HG03108 (cell line): ENCODE data around the gene FBXW7.

ENCODE experiments used
- ATAC-seq: cut with Tn5 transposase; IDR thresholded peaks from one replicate; pipeline ENCODE4 v1.9.1; 2021; ENCODE audit warnings: moderate library complexity; ENCODE audit not compliant: unreplicated experiment

Gene FBXW7

GRCh38 chr4:152478461-152479237 lies 57.2 kb downstream of the FBXW7 start:
- ATAC-seq: no peak

DNA sequence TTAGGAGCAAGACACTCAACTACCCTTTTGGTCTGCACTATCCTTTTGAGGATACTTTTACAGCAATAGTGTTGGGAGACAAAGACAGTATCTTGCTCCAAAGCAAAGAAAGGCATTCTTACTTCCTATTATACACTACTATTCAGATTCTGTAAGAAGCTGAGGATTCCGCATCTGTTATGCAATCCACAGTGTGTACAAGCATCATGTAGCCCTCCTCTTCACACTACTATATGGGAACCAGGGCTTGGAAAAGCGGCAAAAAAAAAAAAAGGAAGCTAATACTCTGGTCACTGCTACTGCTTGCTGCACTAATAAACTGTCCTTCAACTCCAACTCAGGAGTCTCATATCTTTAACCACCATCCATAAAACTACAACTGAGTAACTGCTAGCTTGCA lies 59.1 kb downstream of the FBXW7 start:
- no peak for ATAC-seq

- no peak for ATAC-seq
Measured at GRCh38 chr4:152471251-152471792, 64.6 kb downstream of the FBXW7 start.

GRCh38 chr4:152468408-152468807 lies 67.5 kb downstream of the FBXW7 start:
- no peak for ATAC-seq

GRCh38 chr4:152467101-152467500 lies 68.8 kb downstream of the FBXW7 start:
- no peak for ATAC-seq

DNA sequence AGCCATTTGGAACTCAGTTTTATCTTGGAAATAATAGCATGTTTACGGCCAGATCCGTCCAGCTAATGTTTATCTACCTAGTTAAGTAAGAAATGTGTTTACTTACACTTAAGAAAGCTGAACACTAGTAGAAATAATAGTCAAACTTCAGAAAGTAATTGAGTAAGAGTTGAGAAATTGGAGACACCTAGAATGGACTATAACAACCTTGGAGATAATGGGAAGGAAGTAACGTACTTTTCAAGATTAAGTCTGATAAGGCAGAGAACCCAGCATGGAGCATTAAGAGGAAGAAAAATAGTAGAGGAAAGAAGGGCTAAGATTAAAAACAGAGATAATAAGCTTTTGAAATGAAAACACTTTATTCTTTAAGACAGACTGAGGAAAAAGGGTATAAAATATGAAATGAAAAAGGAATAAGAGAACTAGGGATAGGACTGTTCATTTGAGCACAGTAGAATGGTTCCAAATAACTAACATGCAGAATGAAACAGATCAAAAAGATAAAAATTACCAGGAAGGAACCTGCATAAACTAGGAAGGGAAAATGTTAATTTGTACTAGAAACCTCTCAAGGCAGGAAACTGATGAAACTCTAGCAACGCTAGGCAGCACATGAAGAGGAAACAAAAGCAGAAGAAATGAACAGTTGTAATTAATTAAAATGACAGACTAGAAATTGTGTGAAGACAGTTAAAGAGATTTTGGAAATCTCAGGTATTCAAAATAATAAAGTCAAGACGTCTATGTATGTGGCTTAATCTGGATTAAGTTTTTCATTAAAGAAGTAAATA lies 71.7 kb downstream of the FBXW7 start:
- no peak for ATAC-seq

GRCh38 chr4:152463562-152463961 lies 72.3 kb downstream of the FBXW7 start:
- no peak for ATAC-seq

DNA sequence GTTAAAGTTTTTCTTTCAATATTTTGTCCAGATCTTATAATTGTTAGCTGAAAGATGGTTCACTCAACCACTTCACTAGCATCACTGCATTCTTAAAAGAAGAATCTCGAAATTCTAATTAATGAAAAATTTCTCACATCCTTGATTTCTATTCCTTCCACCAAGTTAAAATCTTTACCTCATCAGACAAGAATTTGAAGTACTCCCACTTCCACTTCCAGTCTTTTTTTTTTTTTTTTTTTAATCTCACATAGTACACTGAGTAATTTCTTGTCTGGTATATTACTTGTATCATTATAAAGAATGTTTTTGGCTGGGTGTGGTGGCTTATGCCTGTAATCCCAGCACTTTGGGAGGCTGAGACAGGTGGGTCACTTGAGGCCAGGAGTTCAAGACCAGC lies 73.2 kb downstream of the FBXW7 start:
- ATAC-seq: no peak

DNA sequence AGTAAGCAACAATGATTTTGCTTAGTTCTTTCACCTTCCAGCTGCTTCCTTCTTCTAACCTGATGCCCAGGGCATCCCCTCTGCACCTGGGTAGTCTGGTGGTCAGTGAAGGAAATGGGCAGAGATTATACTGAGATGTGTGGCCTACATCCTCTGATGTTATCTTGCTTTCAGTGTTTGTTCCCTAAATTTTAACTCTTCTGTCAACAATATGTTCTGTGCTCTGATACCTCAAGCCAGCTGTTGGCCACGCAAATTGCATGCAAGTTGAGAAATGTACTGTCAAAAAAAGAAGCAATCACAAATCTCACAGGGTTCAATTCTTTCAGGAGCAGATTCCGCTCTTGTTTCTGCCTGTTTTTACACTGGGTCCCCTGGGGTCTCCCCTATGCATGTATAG lies 73.8 kb downstream of the FBXW7 start:
- peak; percentile 81 for ATAC-seq

GRCh38 chr4:152460488-152460887 lies 75.4 kb downstream of the FBXW7 start:
- ATAC-seq: no peak

GRCh38 chr4:152459326-152459725 lies 76.6 kb downstream of the FBXW7 start:
- no peak for ATAC-seq

DNA sequence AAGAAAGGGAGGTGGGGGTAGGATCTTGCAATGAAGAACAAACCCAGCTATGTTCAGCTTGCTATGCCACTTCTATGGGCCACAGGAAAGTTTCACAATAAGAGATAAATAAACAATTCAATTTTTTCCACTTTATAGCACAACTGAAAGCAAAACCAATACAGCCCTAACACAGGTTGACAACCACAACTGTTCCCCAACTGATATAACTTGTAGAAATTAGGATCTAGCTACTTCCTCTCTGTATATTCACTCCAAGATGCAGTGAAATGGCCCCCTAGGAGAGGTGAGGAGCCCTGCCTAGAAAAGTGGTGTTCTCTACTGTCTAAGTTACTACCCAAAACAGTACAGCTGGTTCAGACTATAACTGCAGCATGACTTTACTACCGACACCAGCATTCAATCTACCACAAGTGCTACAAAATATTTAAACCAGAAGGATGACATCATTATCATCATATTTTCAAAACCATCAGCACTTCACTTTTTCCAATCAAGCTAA lies 77.0 kb downstream of the FBXW7 start:
- ATAC-seq: no peak

GRCh38 chr4:152456609-152457008 lies 79.3 kb downstream of the FBXW7 start:
- ATAC-seq: no peak

DNA sequence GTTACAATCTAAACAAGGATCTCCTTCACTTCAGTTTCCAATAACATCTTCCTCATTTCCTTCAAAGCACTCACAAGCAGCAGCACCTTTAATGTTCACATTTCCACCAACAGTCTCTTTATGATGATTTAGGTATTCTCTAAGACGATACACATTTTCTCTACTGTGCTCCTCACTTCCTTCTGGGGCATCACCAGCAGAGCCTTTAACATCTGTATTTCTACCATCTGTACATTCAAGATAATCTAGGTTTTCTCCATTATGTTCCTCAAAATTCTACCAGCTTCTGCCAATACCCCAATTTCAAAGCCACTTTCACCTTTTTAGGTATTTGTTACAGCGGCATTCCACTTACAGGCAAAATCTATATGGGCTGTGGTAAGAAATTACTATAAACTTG lies 80.6 kb downstream of the FBXW7 start:
- ATAC-seq: no peak

GRCh38 chr4:152454398-152455011 lies 81.4 kb downstream of the FBXW7 start:
- ATAC-seq: no peak

GRCh38 chr4:152451496-152451895 lies 84.4 kb downstream of the FBXW7 start:
- no peak for ATAC-seq

DNA sequence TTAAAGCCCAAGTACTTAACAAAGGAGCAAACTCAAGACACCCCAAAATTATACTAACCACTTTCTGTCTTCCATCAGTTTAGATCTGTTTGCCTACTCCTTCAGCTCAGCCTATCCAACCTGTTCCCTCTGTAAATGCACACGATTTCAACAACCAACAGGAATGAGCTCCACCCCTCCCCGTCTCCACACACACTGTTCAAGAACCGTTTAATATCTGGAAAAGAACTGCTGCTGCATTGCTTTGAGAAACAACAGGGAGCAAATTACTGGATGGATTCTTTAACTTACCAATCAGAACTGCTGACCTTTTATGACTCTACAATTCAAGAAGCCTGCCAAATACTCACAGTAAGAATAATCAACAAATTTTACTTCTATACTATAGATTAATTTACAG lies 87.0 kb downstream of the FBXW7 start:
- ATAC-seq: no peak

GRCh38 chr4:152448038-152448707 lies 87.7 kb downstream of the FBXW7 start:
- ATAC-seq: no peak

GRCh38 chr4:152443859-152444258 lies 92.0 kb downstream of the FBXW7 start:
- no peak for ATAC-seq

GRCh38 chr4:152437561-152437960 lies 98.3 kb downstream of the FBXW7 start:
- no peak for ATAC-seq

DNA sequence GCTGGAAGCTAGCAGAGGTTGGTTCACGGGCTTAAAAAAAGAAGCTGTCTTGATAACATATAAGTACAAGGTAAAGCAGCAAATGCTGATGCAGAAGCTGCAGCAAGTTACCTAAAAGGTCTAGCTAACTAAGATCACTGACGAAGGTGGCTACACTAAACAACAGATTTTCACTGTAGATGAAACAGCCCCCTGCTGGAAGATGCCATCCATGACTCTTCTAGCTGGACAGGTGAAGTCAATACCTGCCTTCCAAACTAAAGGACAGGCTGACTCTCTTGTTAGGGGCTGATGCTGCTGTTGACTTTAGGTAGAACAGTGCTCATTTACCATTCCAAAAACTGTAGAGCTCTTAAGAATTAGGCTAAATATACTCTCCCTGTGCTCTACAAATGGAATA lies 99.5 kb downstream of the FBXW7 start:
- ATAC-seq: no peak
